K562 (cell line): ENCODE results near the gene TSPAN16. TPM values are rescaled to one million over a fixed set of nuclear protein-coding genes. Genes with fewer than 3 reads are reported as not detected.

Source experiments
- ATF1 ChIP-seq, 2 experiments: fragments of 450-650 bp in 1 of 2; IDR thresholded peaks; 2 replicates each; pipeline ENCODE4 v1.6.1; 2016; ENCODE audit warnings: missing compliant biosample characterization in 1 of 2, missing genetic modification characterization in 1 of 2
- ATF4 ChIP-seq: fragments of 450-650 bp; formaldehyde crosslinking; IDR thresholded peaks from 2 replicates; pipeline ENCODE4 v1.4.0; 2022; ENCODE audit warnings: mild to moderate bottlenecking, moderate library complexity
- BACH1 ChIP-seq: fragments of 200-800 bp; sonication (Bioruptor generic); IDR thresholded peaks from 2 replicates; pipeline ENCODE4 v1.6.1; 2016; ENCODE audit warnings: missing genetic modification characterization, missing compliant biosample characterization
- CEBPG ChIP-seq, 3 experiments: fragments of 200-800 bp in 1 of 3; sonication (Bioruptor generic) in 1 of 3; sonication (generic) in 1 of 3; formaldehyde crosslinking in 1 of 3; IDR thresholded peaks in 2 of 3; conservative IDR thresholded peaks in 1 of 3; 2 replicates each; pipeline versions ENCODE4 v1.6.1 to v1.8.0; 2016 to 2022; ENCODE audit warnings: missing compliant biosample characterization in 2 of 3, missing genetic modification characterization in 2 of 3, mild to moderate bottlenecking in 1 of 3, missing genetic modification reagents in 1 of 3
- E2F1 ChIP-seq: sonication (generic); formaldehyde crosslinking; IDR thresholded peaks from 2 replicates; pipeline ENCODE4 v1.8.1; 2023; ENCODE audit warnings: mild to moderate bottlenecking, missing genetic modification reagents, moderate library complexity
- ETV6 ChIP-seq, 3 experiments: fragments of 150-350 bp in 1 of 3; sonication (generic) in 1 of 3; formaldehyde crosslinking in 1 of 3; IDR thresholded peaks; 2 replicates each; pipeline versions ENCODE4 v1.6.1 to v1.8.0; 2014 to 2022; ENCODE audit warnings: borderline replicate concordance in 2 of 3, low read depth in 2 of 3, antibody characterized with exemption in 1 of 3, low read length in 1 of 3, mild to moderate bottlenecking in 1 of 3, missing genetic modification reagents in 1 of 3
- HDGF ChIP-seq: fragments of 450-650 bp; IDR thresholded peaks from 2 replicates; pipeline ENCODE4 v1.6.1; 2016
- ILF3 ChIP-seq: fragments of 450-650 bp; IDR thresholded peaks from 2 replicates; pipeline ENCODE4 v1.6.1; 2018; ENCODE audit warnings: antibody characterized with exemption, mild to moderate bottlenecking, moderate library complexity, borderline replicate concordance
- JUN ChIP-seq, 2 experiments: sonication (generic) in 1 of 2; formaldehyde crosslinking in 1 of 2; IDR thresholded peaks; 2 replicates each; pipeline versions ENCODE4 v1.6.1 to v1.8.0; 2012 to 2022; ENCODE audit warnings: borderline replicate concordance in 2 of 2, mild to moderate bottlenecking in 2 of 2, improper control_type of control experiment in 1 of 2, low read depth in 1 of 2, low read length in 1 of 2, missing genetic modification reagents in 1 of 2
- KAT7 ChIP-seq: sonication (generic); formaldehyde crosslinking; IDR thresholded peaks from 2 replicates; pipeline ENCODE4 v1.8.0; 2022; ENCODE audit warnings: missing genetic modification reagents, mild to moderate bottlenecking, borderline replicate concordance
- MBD2 ChIP-seq: sonication (generic); IDR thresholded peaks from 2 replicates; pipeline ENCODE4 v1.6.1; 2016; ENCODE audit warnings: low read depth, borderline replicate concordance
- PHTF2 ChIP-seq: fragments of 250-450 bp; sonication (Bioruptor Pico); IDR thresholded peaks from 2 replicates; pipeline ENCODE4 v1.5.0; 2021; ENCODE audit warnings: mild to moderate bottlenecking
- RFX5 ChIP-seq: IDR thresholded peaks from 2 replicates; pipeline ENCODE4 v1.6.1; 2011; ENCODE audit warnings: low read depth, mild to moderate bottlenecking, improper control_type of control experiment, low read length
- SIX5 ChIP-seq, 2 experiments: IDR thresholded peaks; 2 replicates each; pipeline ENCODE4 v1.6.1; 2011; ENCODE audit warnings: low read length in 2 of 2, borderline replicate concordance in 1 of 2, low read depth in 1 of 2, mild to moderate bottlenecking in 1 of 2, moderate library complexity in 1 of 2; ENCODE audit not compliant: insufficient read depth in 1 of 2
- SMC3 ChIP-seq: conservative IDR thresholded peaks from 2 replicates; pipeline ENCODE4 v1.6.1; 2011; ENCODE audit warnings: low read depth, low read length, improper control_type of control experiment; ENCODE audit not compliant: insufficient read depth
- SNRNP70 ChIP-seq: fragments of 200-400 bp; formaldehyde crosslinking; optimal IDR thresholded peaks from 2 replicates; pipeline ENCODE3; 2017; ENCODE audit warnings: low read depth, low read length
- TAF7 ChIP-seq: fragments of 450-650 bp; IDR thresholded peaks from 2 replicates; pipeline ENCODE4 v1.6.1; 2016; ENCODE audit warnings: missing genetic modification characterization, missing compliant biosample characterization
- TBP ChIP-seq: optimal IDR thresholded peaks from 2 replicates; pipeline ENCODE3; 2011; ENCODE audit warnings: low read depth, low read length, improper control_type of control experiment
- ZBTB1 ChIP-seq: sonication (generic); formaldehyde crosslinking; IDR thresholded peaks from 2 replicates; pipeline ENCODE4 v1.8.1; 2023; ENCODE audit warnings: missing genetic modification reagents, low read depth, mild to moderate bottlenecking, borderline replicate concordance
- ZBTB9 ChIP-seq: fragments of 450-650 bp; formaldehyde crosslinking; IDR thresholded peaks from 2 replicates; pipeline ENCODE4 v1.4.0; 2020; ENCODE audit warnings: mild to moderate bottlenecking, moderate library complexity
- ZNF133 ChIP-seq: fragments of 250-450 bp; sonication (Bioruptor Pico); IDR thresholded peaks from 2 replicates; pipeline ENCODE4 v1.4.0; 2020; ENCODE audit warnings: mild to moderate bottlenecking
- polyA plus RNA-seq, 8 experiments: library from polyadenylated mRNA; depleted of rRNA in 4 of 8; stranded (reverse) in 5 of 8; unstranded in 3 of 8; fragments of >200 nt; fragmentation: Nextera tagmentation in 2 of 8; fragmentation: Illumina TruSeq in 1 of 8; extraction: Ambion mirVana in 2 of 8; extraction: Trizol in 1 of 8; gene quantifications; 2 replicates each; pipeline versions ENCODE4 v1.2.1 to v1.2.3, GENCODE V29; 2011 to 2014; ENCODE audit warnings: inconsistent platforms in 1 of 8, missing spikeins in 1 of 8
- total RNA-seq, 7 experiments: library from RNA; depleted of rRNA in 6 of 7; stranded (reverse); fragments of >200 nt in 6 of 7; fragmentation: Illumina TruSeq in 2 of 7; extraction: Trizol in 2 of 7; gene quantifications; 2 replicates each; pipeline versions ENCODE4 v1.2.1 to v1.2.3, GENCODE V29; 2011 to 2021; ENCODE audit warnings: low replicate concordance in 1 of 7
- TF ChIP-seq, protein P1 (sequence below): sonication (generic); formaldehyde crosslinking; IDR thresholded peaks from 2 replicates; pipeline ENCODE4 v1.8.0; 2022; ENCODE audit warnings: mild to moderate bottlenecking, missing genetic modification reagents, borderline replicate concordance

The TSPAN16 gene
- total and polyA plus RNA-seq, 9 of the 15 experiments (the other 6 are each of a cell fraction or from before 2014, with no cell fraction given), result not detected

GRCh38 chr19:11268783-11269267, 27.1 kb upstream of the TSPAN16 start (continued):
- TF ChIP-seq ZBTB1, result no peak
- no peak for TF ChIP-seq KAT7 (CRISPR knock-in tag)
- no peak for TF ChIP-seq SMC3
- no peak for TF ChIP-seq SIX5 (IDR thresholded peaks at IDR 0.05; ENCODE audit: borderline replicate concordance in 1 of 2, insufficient read depth in 1 of 2, low read depth in 1 of 2, low read length in 2 of 2)
- no peak for TF ChIP-seq BACH1 (tag)
- no peak for TF ChIP-seq ZBTB9 (CRISPR knock-in tag)
- TF ChIP-seq ZNF133 (CRISPR knock-in tag), result no peak
- no peak for TF ChIP-seq PHTF2 (CRISPR knock-in tag)
- no peak for TF ChIP-seq SNRNP70
- 0 out of 2 replicates have a peak, but pooled peaks have one; percentile 38 for TF ChIP-seq HDGF
- no peak for TF ChIP-seq TAF7 (tag)
- TF ChIP-seq JUN (IDR thresholded peaks at IDR 0.05; ENCODE audit: borderline replicate concordance, low read depth, low read length), result no peak
- no peak for TF ChIP-seq JUN (CRISPR knock-in tag; IDR thresholded peaks at IDR 0.05; ENCODE audit: borderline replicate concordance)
- TF ChIP-seq MBD2, result no peak
- TF ChIP-seq ETV6 (IDR thresholded peaks at IDR 0.05; ENCODE audit: borderline replicate concordance in 1 of 2, low read depth in 2 of 2, low read length in 1 of 2), result no peak
- no peak for TF ChIP-seq ETV6 (CRISPR knock-in tag; IDR thresholded peaks at IDR 0.05; ENCODE audit: borderline replicate concordance)
- TF ChIP-seq, protein P1, sequence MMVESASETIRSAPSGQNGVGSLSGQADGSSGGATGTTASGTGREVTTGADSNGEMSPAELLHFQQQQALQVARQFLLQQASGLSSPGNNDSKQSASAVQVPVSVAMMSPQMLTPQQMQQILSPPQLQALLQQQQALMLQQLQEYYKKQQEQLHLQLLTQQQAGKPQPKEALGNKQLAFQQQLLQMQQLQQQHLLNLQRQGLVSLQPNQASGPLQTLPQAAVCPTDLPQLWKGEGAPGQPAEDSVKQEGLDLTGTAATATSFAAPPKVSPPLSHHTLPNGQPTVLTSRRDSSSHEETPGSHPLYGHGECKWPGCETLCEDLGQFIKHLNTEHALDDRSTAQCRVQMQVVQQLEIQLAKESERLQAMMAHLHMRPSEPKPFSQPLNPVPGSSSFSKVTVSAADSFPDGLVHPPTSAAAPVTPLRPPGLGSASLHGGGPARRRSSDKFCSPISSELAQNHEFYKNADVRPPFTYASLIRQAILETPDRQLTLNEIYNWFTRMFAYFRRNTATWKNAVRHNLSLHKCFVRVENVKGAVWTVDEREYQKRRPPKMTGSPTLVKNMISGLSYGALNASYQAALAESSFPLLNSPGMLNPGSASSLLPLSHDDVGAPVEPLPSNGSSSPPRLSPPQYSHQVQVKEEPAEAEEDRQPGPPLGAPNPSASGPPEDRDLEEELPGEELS (CRISPR knock-in tag), result no peak
- no peak for TF ChIP-seq ATF4 (CRISPR knock-in tag)
- no peak for TF ChIP-seq CEBPG (CRISPR knock-in tag; IDR thresholded peaks at IDR 0.05)
- TF ChIP-seq CEBPG (tag; conservative IDR thresholded peaks at IDR 0.05 in 1 of 2, IDR thresholded peaks at IDR 0.05 in 1 of 2), result no peak
- TF ChIP-seq TBP, result no peak
- TF ChIP-seq ILF3, result no peak
- TF ChIP-seq E2F1 (CRISPR knock-in tag), result no peak
- no peak for TF ChIP-seq RFX5
- no peak for TF ChIP-seq ATF1 (CRISPR knock-in tag; IDR thresholded peaks at IDR 0.05)
- peak; percentile 48; the same call in 1 of the 2 replicates for TF ChIP-seq ATF1 (tag; IDR thresholded peaks at IDR 0.05)
